Measurements from ENCODE around the gene SAP30. TPM values are rescaled to one million over a fixed set of nuclear protein-coding genes. Genes with fewer than 3 reads are reported as not detected.

Gene SAP30
- total RNA-seq, 1 donor from 2014 or later = 14.6 TPM

Other genes starting within 250 kb of the SAP30 start
- 5.1 TPM for gene GALNT7, start 202.1 kb upstream of the SAP30 start, total RNA-seq
- 42.1 TPM for gene HMGB2, start 36.6 kb upstream of the SAP30 start, total RNA-seq
- 0.76 TPM for gene SCRG1, start 28.2 kb downstream of the SAP30 start, total RNA-seq
- gene HAND2, start 159.3 kb downstream of the SAP30 start, total RNA-seq = 151 TPM

All from Right ventricle myocardium inferior (tissue), 1 donor.